ENCODE results near the gene CCDC182. TPM values are rescaled to one million over a fixed set of nuclear protein-coding genes. Genes with fewer than 3 reads are reported as not detected.

The CCDC182 gene
- total and polyA plus RNA-seq, 2 donors from 2014 or later, result not detected

GRCh38 chr17:57773557-57773956 lies 28.5 kb upstream of the CCDC182 start:
- intact Hi-C loops (cut with DNase I), result no loop called here
- Histone ChIP-seq H3K9ac (ENCODE audit: low read length in 3 of 3) (no peak overlapping the region), H3K9me3 (ENCODE audit: control insufficient read depth in 2 of 3, insufficient read depth in 1 of 3, low read length in 3 of 3) (no peaks in the 10 kb centered on the region)

GRCh38 chr17:57772774-57773173 lies 27.7 kb upstream of the CCDC182 start:
- Histone ChIP-seq H3K9ac (ENCODE audit: low read length in 3 of 3) (no peak overlapping the region), H3K27me3 (ENCODE audit: control insufficient read depth, insufficient read depth, low read length) (no peaks in the 10 kb centered on the region), H3K4me1 (ENCODE audit: control insufficient read depth in 2 of 3, insufficient read depth in 2 of 3, low read depth in 1 of 3, low read length in 3 of 3) (no peaks in the 10 kb centered on the region), H3K4me3 (ENCODE audit: low read length in 3 of 3) (no peak overlapping the region), H3K27ac (ENCODE audit: low read depth in 2 of 2, low read length in 2 of 2) (no peak overlapping the region), H3K36me3 (ENCODE audit: control insufficient read depth in 2 of 3, insufficient read depth in 3 of 3, low read length in 3 of 3) (no peaks in the 10 kb centered on the region), H3K9me3 (ENCODE audit: control insufficient read depth in 2 of 3, insufficient read depth in 1 of 3, low read length in 3 of 3) (no peaks in the 10 kb centered on the region)
- no peak for TF ChIP-seq CTCF (IDR thresholded peaks at IDR 0.05; ENCODE audit: borderline replicate concordance, extremely low read depth, insufficient read depth)
- no peak for FAIRE-seq
- DNase-seq, result no peak
- intact Hi-C loops (cut with DNase I), result no loop called here

More at GRCh38 chr17:57773557-57773956, 28.5 kb upstream of the CCDC182 start:
- FAIRE-seq (no peak), DNase-seq (no peak)
- no peak for TF ChIP-seq CTCF (IDR thresholded peaks at IDR 0.05; ENCODE audit: borderline replicate concordance, extremely low read depth, insufficient read depth)
- no peaks in the 10 kb centered on the region for H3K4me1 ChIP-seq (ENCODE audit: control insufficient read depth in 2 of 3, insufficient read depth in 2 of 3, low read depth in 1 of 3, low read length in 3 of 3)
- H3K27ac ChIP-seq (ENCODE audit: low read depth in 2 of 2, low read length in 2 of 2), result no peak overlapping the region
- H3K36me3 ChIP-seq (ENCODE audit: control insufficient read depth in 2 of 3, insufficient read depth in 3 of 3, low read length in 3 of 3), result no peaks in the 10 kb centered on the region
- no peaks in the 10 kb centered on the region for H3K27me3 ChIP-seq (ENCODE audit: control insufficient read depth, insufficient read depth, low read length)
- no peak overlapping the region for H3K4me3 ChIP-seq (ENCODE audit: low read length in 3 of 3)

GRCh38 chr17:57767561-57767960 lies 22.5 kb upstream of the CCDC182 start:
- FAIRE-seq, result no peak

More at GRCh38 chr17:57767561-57767960, 22.5 kb upstream of the CCDC182 start:
- TF ChIP-seq CTCF (IDR thresholded peaks at IDR 0.05; ENCODE audit: borderline replicate concordance, extremely low read depth, insufficient read depth), result no peak
- intact Hi-C loops (cut with DNase I), result no loop called here
- no peak overlapping the region for H3K4me3 ChIP-seq (ENCODE audit: low read length in 3 of 3)
- no peaks in the 10 kb centered on the region for H3K4me1 ChIP-seq (ENCODE audit: control insufficient read depth in 2 of 3, insufficient read depth in 2 of 3, low read depth in 1 of 3, low read length in 3 of 3)
- DNase-seq, result no peak
- no peak overlapping the region for H3K27ac ChIP-seq (ENCODE audit: low read depth in 2 of 2, low read length in 2 of 2)
- no peaks in the 10 kb centered on the region for H3K36me3 ChIP-seq (ENCODE audit: control insufficient read depth in 2 of 3, insufficient read depth in 3 of 3, low read length in 3 of 3)
- H3K27me3 ChIP-seq (ENCODE audit: control insufficient read depth, insufficient read depth, low read length), result no peaks in the 10 kb centered on the region
- no peak overlapping the region for H3K9ac ChIP-seq (ENCODE audit: low read length in 3 of 3)
- H3K9me3 ChIP-seq (ENCODE audit: control insufficient read depth in 2 of 3, insufficient read depth in 1 of 3, low read length in 3 of 3), result no peaks in the 10 kb centered on the region
